ENCODE results near the gene KLHDC8A. TPM values are rescaled to one million over a fixed set of nuclear protein-coding genes. Genes with fewer than 3 reads are reported as not detected.
A peak's percentile ranks its signal among the peaks of the same experiment; 100 is the strongest.

KLHDC8A gene
- total RNA-seq, 1 experiment from 2014 or later, result not detected

DNA sequence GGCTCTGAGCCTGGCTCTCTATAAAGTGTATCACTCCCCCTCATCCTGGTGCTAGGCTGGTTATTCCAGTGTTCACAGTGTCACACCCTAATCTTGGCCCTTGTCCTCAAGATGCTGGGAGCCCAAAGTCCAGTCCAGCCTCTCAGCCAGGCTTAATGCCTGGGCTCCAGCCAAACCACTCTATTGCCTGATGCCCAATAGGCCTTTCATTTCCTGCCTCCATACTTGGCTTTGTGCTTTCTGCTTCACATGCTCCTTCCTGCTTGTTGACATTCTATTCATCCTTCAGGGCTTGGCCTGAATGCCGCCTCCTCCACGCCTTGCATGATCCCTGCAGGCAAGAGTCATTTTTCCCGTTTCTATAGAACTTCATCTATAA is 1.7 kb downstream of the KLHDC8A start:
- H3K27ac Mint-ChIP-seq (ENCODE audit: low read depth, unreplicated experiment), result no peak overlapping the region

DNA sequence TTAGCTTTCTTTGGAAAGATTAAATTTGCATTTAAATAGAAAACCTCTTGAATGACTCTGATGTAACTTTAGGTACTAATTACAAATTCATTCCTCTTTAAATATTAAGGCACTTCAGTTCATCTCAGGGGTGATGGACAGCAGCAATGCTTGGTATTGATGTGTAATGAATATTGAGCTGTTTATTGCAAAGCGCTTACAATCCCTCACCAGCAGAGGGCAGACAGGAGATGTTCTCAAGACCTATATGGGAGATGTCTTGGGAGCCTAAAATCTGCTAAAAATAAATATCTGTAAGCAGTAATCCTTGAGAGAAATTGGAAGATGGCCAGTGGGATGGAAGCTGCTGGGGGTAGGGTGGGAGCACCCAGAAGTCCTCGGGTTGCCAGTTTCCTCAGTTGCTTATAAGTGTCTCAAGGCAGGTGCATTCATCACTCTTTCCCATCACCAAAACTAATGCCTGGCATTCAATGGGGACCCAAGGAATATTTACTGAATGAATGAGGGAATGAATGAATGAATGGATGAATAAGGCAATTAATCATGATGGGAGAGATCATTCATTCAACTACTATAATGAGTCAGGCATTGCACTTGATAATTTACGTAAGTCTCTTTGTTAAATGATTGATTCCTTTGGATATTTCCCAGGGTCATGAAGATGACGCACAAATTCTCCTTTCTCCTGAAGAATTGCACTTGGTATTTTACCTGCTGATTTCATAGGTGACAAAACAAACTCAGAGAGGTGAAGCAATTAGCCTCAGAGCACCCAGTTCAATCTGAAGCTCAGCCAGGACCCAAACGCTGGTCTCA is 2.3 kb downstream of the KLHDC8A start:
- H3K4me1 Mint-ChIP-seq (ENCODE audit: insufficient read depth, unreplicated experiment), result peaks cover 13% of the 10 kb centered on the region
- BruUV-seq (replicated peaks), result no TSS peak

More for the DNA sequence above, 1.7 kb downstream of the KLHDC8A start:
- intact Hi-C loops (cut with micrococcal nuclease), result loop anchor here (2.0 kb wide), 1 partner anchor 76 kb away; no protein-coding TSS in a partner anchor
- Mint-ChIP-seq H3K4me3 (ENCODE audit: unreplicated experiment) (no peak overlapping the region), H3K27me3 (ENCODE audit: insufficient read depth, unreplicated experiment) (peaks cover 30% of the 10 kb centered on the region), H3K9me3 (ENCODE audit: unreplicated experiment) (no peaks in the 10 kb centered on the region), H3K4me1 (ENCODE audit: insufficient read depth, unreplicated experiment) (peaks cover 13% of the 10 kb centered on the region), H3K36me3 (ENCODE audit: insufficient read depth, unreplicated experiment) (no peaks in the 10 kb centered on the region)
- ChIA-PET CTCF (interaction anchor here (0.5 to 17.4 kb wide), 42 partner anchors 9 to 303 kb away, joined by 3 to 393 read pairs (median 8); partner anchors contain the start of genes CDK18, LEMD1 and TMCC2), POLR2A (interaction anchor here (1.1 to 1.8 kb wide), 5 partner anchors 9 to 134 kb away, joined by 3 to 9 read pairs (median 3); no protein-coding TSS in a partner anchor)
- peak; percentile 75 for DNase-seq (ENCODE audit: unreplicated experiment)
- TF ChIP-seq, protein P1, sequence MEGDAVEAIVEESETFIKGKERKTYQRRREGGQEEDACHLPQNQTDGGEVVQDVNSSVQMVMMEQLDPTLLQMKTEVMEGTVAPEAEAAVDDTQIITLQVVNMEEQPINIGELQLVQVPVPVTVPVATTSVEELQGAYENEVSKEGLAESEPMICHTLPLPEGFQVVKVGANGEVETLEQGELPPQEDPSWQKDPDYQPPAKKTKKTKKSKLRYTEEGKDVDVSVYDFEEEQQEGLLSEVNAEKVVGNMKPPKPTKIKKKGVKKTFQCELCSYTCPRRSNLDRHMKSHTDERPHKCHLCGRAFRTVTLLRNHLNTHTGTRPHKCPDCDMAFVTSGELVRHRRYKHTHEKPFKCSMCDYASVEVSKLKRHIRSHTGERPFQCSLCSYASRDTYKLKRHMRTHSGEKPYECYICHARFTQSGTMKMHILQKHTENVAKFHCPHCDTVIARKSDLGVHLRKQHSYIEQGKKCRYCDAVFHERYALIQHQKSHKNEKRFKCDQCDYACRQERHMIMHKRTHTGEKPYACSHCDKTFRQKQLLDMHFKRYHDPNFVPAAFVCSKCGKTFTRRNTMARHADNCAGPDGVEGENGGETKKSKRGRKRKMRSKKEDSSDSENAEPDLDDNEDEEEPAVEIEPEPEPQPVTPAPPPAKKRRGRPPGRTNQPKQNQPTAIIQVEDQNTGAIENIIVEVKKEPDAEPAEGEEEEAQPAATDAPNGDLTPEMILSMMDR (IDR thresholded peaks at IDR 0.05; ENCODE audit: unreplicated experiment), result no peak
- no TSS peak for BruUV-seq (replicated peaks)

DNA sequence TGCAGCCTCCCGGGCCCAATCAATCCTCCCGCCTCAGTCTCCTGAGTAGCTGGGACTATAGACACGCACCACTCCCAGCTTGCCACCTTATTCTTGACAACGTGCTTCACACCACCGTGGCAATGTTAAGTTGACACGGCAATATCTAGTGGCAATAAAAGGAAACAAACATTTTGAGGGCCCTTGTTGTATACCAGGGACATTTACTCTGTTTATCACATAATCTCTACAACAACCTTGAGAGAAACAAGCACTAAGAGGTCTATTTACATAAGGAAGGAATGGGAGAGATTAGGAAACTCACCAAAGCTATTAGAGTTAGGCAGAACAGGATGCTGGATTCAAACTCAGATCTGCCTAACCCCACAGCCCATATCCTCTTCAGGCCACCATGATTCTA is 3.1 kb downstream of the KLHDC8A start:
- Mint-ChIP-seq H3K36me3 (ENCODE audit: insufficient read depth, unreplicated experiment) (no peaks in the 10 kb centered on the region), H3K27me3 (ENCODE audit: insufficient read depth, unreplicated experiment) (peaks cover 15% of the 10 kb centered on the region), H3K9me3 (ENCODE audit: unreplicated experiment) (no peaks in the 10 kb centered on the region), H3K4me1 (ENCODE audit: insufficient read depth, unreplicated experiment) (peaks cover 18% of the 10 kb centered on the region), H3K4me3 (ENCODE audit: unreplicated experiment) (no peak overlapping the region), H3K27ac (ENCODE audit: low read depth, unreplicated experiment) (no peak overlapping the region)
- POLR2A ChIA-PET, result interaction anchor here (0.6 to 2.5 kb wide), 14 partner anchors 11 to 171 kb away, joined by 3 to 24 read pairs (median 4); no protein-coding TSS in a partner anchor
- intact Hi-C loops (cut with micrococcal nuclease), result loop anchor here (1.0 to 2.0 kb wide), 5 partner anchors 21 to 171 kb away; no protein-coding TSS in a partner anchor
- CTCF ChIA-PET, result interaction anchor here (0.6 to 17.4 kb wide), 71 partner anchors 8 to 1381 kb away, joined by 3 to 393 read pairs (median 5); partner anchors contain the start of genes CDK18, LEMD1, NUAK2 and TMCC2
- DNase-seq (ENCODE audit: unreplicated experiment), result no peak
- no TSS peak for BruUV-seq (replicated peaks)
- TF ChIP-seq, protein P1 (IDR thresholded peaks at IDR 0.05; ENCODE audit: unreplicated experiment), result no peak

More for the DNA sequence above, 2.3 kb downstream of the KLHDC8A start:
- ChIA-PET CTCF (interaction anchor here (0.5 to 17.4 kb wide), 75 partner anchors 9 to 1380 kb away, joined by 3 to 393 read pairs (median 5); partner anchors contain the start of genes CDK18, LEMD1, NUAK2 and TMCC2), POLR2A (interaction anchor here (0.6 to 2.5 kb wide), 15 partner anchors 9 to 170 kb away, joined by 3 to 24 read pairs (median 3); no protein-coding TSS in a partner anchor)
- no peaks in the 10 kb centered on the region for H3K36me3 Mint-ChIP-seq (ENCODE audit: insufficient read depth, unreplicated experiment)
- peaks cover 24% of the 10 kb centered on the region for H3K27me3 Mint-ChIP-seq (ENCODE audit: insufficient read depth, unreplicated experiment)
- no peaks in the 10 kb centered on the region for H3K9me3 Mint-ChIP-seq (ENCODE audit: unreplicated experiment)
- intact Hi-C loops (cut with micrococcal nuclease), result loop anchor here (1.0 to 2.0 kb wide), 5 partner anchors 20 to 170 kb away; no protein-coding TSS in a partner anchor
- DNase-seq (ENCODE audit: unreplicated experiment), result peak; percentile 92
- TF ChIP-seq, protein P1 (IDR thresholded peaks at IDR 0.05; ENCODE audit: unreplicated experiment), result peak; percentile 91
- no peak overlapping the region for H3K27ac Mint-ChIP-seq (ENCODE audit: low read depth, unreplicated experiment)
- no peak overlapping the region for H3K4me3 Mint-ChIP-seq (ENCODE audit: unreplicated experiment)

DNA sequence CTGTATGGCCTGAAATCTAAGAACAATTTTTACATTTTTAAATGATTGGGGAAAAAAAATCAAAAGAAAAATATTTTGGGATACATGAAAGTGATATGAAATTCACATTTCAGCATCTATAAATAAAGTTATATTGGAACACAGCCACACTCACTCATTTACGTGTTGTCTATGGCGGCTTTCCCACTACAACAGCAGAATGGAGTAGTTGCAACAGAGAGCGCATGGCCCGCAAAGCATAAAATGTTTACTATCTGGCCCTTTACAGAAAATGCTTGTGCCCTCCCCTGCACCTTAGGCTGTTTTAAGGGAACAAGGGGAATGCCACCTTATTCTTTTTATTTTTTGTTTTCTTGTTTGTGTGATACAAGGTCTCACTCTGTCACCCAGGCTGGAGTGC is 3.5 kb downstream of the KLHDC8A start:
- H3K4me3 Mint-ChIP-seq (ENCODE audit: unreplicated experiment), result no peak overlapping the region
- no peak overlapping the region for H3K27ac Mint-ChIP-seq (ENCODE audit: low read depth, unreplicated experiment)
- no peaks in the 10 kb centered on the region for H3K36me3 Mint-ChIP-seq (ENCODE audit: insufficient read depth, unreplicated experiment)
- intact Hi-C loops (cut with micrococcal nuclease), result no loop called here
- POLR2A ChIA-PET, result interaction anchor here (1.0 to 2.5 kb wide), 7 partner anchors 9 to 132 kb away, joined by 3 to 24 read pairs (median 4); no protein-coding TSS in a partner anchor
- no peaks in the 10 kb centered on the region for H3K9me3 Mint-ChIP-seq (ENCODE audit: unreplicated experiment)
- no peak for DNase-seq (ENCODE audit: unreplicated experiment)
- BruUV-seq (replicated peaks), result no TSS peak
- peaks cover 20% of the 10 kb centered on the region for H3K4me1 Mint-ChIP-seq (ENCODE audit: insufficient read depth, unreplicated experiment)
- TF ChIP-seq, protein P1 (IDR thresholded peaks at IDR 0.05; ENCODE audit: unreplicated experiment), result no peak
- CTCF ChIA-PET, result interaction anchor here (0.6 to 17.4 kb wide), 39 partner anchors 9 to 429 kb away, joined by 3 to 393 read pairs (median 6); partner anchors contain the start of gene LEMD1
- peaks cover 11% of the 10 kb centered on the region for H3K27me3 Mint-ChIP-seq (ENCODE audit: insufficient read depth, unreplicated experiment)
